ENCODE data around the gene SPO11.
A peak's percentile ranks its signal among the peaks of the same experiment; 100 is the strongest.
"Not testable (repeated sequence)": the region's sequence is repeated elsewhere in the genome, so short reads cannot be mapped to it uniquely, and the experiment has no call there.

Gene SPO11

GRCh38 chr20:57341663-57342062 lies 12.1 kb downstream of the SPO11 start:
- no peak for DNase-seq (ENCODE audit: low read depth in 2 of 2)

- DNase-seq (ENCODE audit: low read depth in 2 of 2) = no peak
These were observed 13.2 kb downstream of the SPO11 start for GRCh38 chr20:57342829-57343228.

GRCh38 chr20:57346477-57346876 lies 16.9 kb downstream of the SPO11 start:
- DNase-seq (ENCODE audit: low read depth in 2 of 2) = peak in 1 of 2 donors; percentile 37

GRCh38 chr20:57347393-57347792 lies 17.8 kb downstream of the SPO11 start:
- no peak for DNase-seq (ENCODE audit: low read depth in 2 of 2)

- not testable (repeated sequence) for DNase-seq (ENCODE audit: low read depth in 2 of 2)
These were observed 18.8 kb downstream of the SPO11 start for GRCh38 chr20:57348200-57348921.

DNA sequence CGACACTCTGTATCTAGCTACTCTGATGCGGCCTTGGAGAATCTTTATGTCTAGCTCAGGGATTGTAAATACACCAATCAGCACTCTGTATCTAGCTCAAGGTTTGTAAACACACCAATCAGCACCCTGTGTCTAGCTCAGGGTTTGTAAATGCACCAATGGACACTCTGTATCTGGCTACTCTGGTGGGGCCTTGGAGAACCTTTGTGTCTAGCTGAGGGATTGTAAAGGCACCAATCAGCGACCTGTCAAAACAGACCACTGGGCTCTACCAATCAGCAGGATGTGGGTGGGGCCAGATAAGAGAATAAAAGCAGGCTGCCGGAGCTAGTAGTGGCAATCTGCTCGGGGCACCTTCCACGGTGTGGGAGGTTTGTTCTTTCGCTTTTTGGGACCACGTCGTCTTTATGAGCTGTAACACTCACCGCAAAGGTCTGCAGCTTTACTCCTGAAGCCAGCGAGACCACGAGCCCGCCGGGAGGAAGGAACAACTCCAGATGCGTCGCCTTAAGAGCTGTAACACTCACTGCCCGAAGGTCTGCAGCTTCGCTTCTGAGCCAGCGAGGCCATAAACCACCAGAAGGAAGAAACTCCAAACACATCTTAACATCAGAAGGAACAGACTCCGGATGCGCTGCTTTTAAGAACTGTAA lies 19.4 kb downstream of the SPO11 start:
- DNase-seq (ENCODE audit: low read depth in 2 of 2) = not testable (repeated sequence)

GRCh38 chr20:57350081-57350710 lies 20.6 kb downstream of the SPO11 start:
- no peak for DNase-seq (ENCODE audit: low read depth in 2 of 2)

- not testable (repeated sequence) for DNase-seq (ENCODE audit: low read depth in 2 of 2)
These were observed 21.1 kb downstream of the SPO11 start for GRCh38 chr20:57350726-57351041.

DNA sequence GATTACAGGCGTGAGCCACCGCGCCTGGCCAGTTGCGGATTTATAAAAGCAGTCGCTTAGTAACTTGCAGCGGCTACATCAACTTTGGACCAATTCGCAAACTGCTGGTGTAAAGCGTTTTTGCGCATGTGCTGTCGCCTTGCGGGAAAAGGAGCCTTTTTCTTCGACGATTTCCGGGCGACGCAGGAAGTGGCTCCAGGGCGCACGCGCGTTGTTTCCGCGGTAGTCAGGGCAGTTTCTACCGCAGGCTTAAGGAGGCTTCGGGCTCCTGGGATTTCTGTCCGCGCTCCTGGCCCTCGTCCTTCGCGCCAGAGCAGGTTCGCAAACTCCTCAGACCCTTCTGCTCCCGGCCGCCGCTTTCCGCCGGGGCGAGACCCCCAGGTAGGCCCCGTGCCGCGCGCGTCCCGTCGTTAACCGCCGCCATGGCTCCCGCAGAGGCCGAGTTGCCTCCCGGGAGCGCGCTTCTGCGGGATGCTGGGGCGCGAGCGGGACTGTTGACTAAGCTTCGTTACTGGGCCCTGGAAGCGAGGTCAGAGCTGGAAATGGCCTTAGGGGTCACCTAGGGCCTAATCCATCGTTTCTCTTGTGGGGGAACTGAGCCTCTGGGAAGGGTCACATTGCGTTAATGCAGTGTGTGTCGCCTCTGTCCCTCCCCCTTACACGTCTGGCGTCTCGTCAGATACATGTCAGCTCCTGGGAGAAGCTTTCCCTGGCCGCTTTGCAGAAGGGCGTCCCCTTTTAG lies 21.6 kb downstream of the SPO11 start, which contains the start of gene RAE1:
Gene RAE1, plus strand, starts transcription at position 214 of the 742 bp plus-strand sequence. CDS start 2,784 bp downstream, outside the sequence.
- peak; percentile 76 to 85 for DNase-seq (ENCODE audit: low read depth in 2 of 2)

- no peak for DNase-seq (ENCODE audit: low read depth in 2 of 2)
These were observed 22.7 kb downstream of the SPO11 start for GRCh38 chr20:57352305-57352704.

GRCh38 chr20:57353351-57353750 lies 23.7 kb downstream of the SPO11 start:
- no peak for DNase-seq (ENCODE audit: low read depth in 2 of 2)

DNA sequence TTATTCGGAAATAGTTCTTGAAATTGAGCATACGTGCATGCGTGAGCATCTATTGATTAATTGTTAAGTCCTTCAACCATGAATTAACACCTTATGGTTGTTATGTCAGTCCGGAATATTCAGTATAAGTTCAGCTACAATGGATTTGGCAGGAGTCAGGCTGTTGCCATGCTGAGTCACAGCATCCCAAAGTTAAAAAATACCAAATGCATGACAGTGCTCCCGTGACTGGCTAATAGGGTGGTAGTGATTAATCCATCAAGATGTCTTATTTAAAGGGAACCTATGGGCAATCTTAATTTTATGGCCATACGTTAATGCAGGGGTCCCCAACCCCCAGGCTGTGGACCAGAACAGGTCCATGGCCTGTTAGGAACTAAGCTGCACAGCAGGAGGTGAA lies 31.9 kb downstream of the SPO11 start:
- no peak for DNase-seq (ENCODE audit: low read depth in 2 of 2)

DNA sequence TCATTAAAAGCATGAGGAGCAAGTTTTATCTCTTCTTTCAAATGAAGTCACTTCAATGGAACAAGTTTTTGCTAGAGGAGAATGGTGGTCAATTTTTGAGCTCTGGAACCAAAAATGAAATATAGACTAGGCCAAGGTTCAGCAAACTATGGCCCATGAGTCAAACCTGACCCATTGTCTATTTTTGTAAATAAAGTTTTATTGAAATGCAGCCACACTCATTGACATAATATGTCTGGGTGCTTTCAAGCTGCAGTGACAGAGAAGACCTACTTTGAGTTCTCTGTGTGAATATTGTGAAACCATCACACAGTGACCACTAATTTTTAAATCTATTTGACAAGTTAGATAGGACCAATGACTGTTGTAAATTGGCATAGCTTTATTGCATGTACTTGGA lies 34.8 kb downstream of the SPO11 start:
- no peak for DNase-seq (ENCODE audit: low read depth in 2 of 2)

DNA sequence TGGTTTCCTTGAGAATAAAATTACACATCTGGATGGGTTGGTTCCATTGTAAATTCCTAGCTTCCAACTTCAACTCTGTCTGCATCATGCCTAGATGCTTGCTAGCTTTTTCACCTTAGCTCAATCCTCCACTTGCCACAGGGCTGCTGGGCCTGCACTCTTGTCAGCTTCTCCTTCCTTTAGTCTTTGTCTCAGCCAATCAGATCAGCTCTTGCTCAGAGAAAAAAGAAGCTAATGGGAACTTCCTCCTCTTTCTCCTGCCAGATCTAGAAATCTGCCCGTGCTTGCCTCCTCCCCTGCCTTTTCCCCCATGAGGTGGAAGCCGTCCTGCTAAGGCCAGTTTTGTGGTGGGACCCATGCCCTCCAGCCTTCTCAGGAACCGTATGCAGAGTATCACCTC lies 40.0 kb downstream of the SPO11 start:
- DNase-seq (ENCODE audit: low read depth in 2 of 2) = no peak

- DNase-seq (ENCODE audit: low read depth in 2 of 2) = no peak
These were observed 40.7 kb downstream of the SPO11 start for GRCh38 chr20:57370316-57370715.

GRCh38 chr20:57371363-57371762 lies 41.8 kb downstream of the SPO11 start:
- no peak for DNase-seq (ENCODE audit: low read depth in 2 of 2)

- DNase-seq (ENCODE audit: low read depth in 2 of 2) = no peak
These were observed 42.6 kb downstream of the SPO11 start for GRCh38 chr20:57372157-57372556.

DNA sequence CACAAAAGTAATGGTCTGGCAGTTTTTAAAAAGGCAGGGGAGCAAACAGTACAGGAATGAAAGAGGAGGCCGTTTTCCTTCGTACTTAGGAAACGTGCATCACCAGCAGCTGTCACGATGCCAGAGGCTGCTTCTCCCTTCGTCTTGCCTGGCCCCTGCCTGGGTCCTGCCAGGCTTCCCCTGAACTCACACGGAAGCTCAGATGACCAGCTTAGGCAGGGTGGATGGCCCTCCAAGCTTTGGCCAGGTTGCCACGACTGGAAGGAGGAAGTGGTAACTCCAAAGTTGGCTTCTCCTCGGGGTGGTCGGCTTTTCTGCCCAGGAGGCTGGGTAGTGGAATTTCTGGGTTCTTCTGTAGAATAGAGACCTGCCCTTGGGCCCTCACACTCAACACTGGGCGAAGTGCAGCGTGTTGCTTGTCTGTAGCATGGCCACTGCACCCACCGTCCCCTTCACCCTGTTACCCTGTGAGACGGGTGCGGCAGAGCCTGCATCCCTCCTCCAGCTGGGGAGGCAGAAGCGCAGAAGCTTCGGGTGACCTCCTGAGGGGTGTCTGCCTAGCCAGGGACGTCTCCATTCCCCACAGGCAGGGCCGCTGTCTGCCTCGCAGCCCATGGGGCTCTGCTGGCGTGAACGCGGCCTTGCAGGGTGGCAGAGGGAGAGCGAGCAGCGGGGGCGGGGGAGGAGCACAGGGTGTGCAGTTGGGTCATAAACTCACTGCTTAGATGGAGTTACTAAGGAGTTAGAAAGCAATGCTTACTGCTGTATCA lies 43.2 kb downstream of the SPO11 start:
- no peak for DNase-seq (ENCODE audit: low read depth in 2 of 2)

DNA sequence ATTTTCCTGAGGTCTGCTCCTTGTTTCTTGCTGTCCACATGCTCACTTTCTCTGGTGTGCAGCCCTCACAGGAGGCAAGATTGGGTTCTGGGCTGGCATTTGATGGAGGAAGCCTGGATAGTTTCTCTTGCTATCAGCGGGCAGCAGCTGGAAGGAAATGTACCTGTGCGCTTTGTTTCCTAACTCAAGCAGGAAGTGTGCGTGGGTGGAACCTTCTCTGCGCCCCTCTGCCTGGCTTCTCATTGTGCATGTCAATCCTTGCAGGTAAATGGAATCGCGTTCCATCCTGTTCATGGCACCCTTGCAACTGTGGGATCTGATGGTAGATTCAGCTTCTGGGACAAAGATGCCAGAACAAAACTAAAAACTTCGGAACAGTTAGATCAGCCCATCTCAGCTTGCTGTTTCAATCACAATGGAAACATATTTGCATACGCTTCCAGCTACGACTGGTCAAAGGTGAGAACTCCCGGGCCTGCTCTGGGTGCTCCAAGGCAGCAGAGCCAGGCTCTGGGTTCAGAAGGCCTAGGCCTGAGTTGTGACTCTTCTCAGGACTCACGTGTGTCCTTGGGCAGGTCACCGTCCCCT lies 44.8 kb downstream of the SPO11 start:
- no peak for DNase-seq (ENCODE audit: low read depth in 2 of 2)

- no peak for DNase-seq (ENCODE audit: low read depth in 2 of 2)
These were observed 45.5 kb downstream of the SPO11 start for GRCh38 chr20:57374931-57375651.
